Fibroblast of skin of right quadriceps (primary cell): Measurements from ENCODE around the gene DTNA.

Experiments used
- DNase-seq: peaks from one replicate; pipeline ENCODE4 v3.0.0-alpha.2; 2013

Gene DTNA

DNA sequence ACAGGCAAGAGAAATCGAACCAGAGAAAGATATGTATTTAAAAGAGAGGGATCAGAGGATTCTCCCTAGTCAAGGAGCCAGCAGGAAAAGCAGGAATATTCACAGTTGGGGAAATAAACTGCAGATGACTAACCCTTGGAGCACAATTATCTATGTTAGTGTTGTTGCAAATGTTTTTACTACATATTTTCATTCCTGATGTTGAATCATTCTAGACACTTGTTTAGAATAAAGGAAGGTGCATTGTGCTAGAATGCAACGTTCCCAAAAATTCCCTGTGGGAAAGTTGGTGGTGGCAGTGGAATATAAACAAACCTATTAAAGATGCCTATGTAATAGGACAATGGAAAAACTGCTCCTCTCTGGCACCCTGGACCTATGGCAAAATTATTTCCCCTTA is 63.3 kb downstream of the DTNA start:
- peak; percentile 43 for DNase-seq

DNA sequence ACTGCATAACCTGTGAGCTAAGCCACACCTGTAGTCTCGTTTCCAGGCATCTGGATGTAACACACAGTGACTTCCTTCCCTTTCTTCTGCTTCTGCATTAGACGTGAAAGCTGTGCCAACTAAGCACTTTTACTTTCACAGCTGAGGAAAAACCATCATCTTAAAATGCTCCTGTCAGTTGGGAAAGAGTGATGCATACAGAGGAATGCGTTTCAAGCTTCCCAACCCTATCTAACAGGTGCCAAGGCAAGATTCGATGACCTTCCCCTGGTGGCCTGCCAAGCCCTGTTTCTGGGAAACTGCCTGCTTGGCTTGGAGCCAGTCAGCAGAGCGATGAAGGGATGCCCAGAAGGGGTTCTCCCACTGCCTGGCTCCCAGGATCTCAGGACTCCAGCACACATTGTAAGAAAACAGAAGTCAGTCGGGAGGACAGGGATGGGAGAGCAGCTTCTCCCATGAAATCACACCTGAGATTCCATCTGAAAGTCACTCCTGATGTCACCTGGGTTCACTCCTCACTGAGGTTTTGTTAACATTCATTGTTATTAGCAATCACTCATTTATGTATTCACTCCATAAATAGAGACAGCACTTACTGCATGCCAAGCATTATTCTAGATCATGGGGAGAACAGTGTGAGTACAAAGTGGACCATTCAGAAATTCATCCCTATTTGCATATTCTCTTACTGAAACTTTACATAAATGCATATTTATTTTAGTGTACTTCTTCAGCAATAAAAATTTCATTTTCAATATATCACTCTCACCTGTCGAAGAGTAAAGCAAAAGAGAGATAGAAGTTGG is 64.1 kb downstream of the DTNA start:
- DNase-seq = peak; percentile 35

DNA sequence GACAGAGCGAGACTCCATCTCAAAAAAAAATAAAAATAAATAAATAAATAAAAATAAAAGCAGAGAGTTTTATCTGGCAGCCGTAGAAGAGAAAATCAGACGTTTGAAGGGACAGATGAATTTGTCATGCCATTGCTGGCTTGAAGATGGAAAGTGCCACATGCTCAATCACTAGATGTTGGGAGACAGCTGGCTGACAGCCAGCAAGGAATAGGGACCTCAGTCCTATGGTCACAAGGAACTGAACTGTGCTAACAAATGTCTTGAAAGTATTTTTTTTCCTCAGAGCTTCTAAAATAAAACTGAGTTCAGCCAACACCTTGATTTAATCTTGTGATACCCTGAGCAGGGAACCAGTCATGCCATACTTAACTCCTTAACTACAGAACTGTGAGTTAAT is 65.4 kb downstream of the DTNA start:
- no peak for DNase-seq

DNA sequence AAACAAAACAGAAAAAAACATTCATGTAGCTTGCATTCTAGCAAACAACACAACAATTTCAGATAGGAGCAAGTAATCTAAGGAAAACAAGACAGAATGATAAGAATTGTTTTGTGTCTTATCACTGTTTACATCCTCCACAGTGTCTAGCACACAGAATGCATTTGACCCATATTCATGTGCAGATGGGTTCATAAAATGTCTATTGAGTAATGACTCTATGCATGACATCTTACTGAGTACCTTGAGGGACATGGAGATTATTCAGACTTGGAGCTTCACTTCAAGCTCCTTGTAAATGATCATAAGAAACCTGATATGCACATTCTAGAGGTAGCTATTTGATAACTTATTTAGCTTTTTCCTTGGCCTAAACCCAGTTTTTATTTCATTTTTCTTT is 69.0 kb downstream of the DTNA start:
- no peak for DNase-seq

DNA sequence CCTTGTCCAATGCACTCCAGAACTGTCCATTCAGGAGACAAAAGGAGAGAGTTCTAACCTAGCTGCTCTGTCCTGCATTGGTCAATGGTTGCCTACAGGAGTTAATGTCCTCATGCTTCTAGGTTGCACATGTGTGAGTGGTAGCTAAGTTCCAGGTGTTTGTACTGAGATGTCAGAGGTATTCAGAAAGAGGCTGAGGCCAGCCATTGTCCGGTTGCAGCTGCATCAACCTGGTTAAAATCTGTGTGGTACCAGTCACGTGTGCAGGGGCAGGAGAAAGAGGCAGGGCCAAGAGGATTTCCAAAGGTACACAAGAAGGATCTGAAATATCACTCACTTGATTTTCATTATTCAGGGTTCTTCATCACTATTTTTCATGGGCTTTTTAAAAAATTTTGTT is 70.8 kb downstream of the DTNA start:
- no peak for DNase-seq

DNA sequence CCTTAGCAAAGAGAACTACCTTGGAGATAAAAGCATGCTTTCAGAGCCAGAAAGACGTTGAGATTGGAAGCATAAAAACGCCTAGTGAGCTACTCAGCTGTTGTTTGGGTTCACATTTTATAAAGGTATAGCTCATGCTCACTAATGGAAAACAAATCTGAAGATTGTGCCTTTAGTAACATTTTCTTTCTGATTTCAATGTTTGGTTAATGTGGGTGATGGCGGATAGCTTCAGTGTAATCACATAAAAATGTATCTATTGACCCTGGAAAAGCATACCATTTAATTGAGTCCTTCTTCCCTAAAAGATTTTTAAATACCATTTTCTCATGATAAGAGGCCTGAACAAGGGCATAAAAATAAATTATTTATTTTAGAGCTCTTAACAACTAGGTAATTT is 73.4 kb downstream of the DTNA start:
- peak; percentile 29 for DNase-seq

DNA sequence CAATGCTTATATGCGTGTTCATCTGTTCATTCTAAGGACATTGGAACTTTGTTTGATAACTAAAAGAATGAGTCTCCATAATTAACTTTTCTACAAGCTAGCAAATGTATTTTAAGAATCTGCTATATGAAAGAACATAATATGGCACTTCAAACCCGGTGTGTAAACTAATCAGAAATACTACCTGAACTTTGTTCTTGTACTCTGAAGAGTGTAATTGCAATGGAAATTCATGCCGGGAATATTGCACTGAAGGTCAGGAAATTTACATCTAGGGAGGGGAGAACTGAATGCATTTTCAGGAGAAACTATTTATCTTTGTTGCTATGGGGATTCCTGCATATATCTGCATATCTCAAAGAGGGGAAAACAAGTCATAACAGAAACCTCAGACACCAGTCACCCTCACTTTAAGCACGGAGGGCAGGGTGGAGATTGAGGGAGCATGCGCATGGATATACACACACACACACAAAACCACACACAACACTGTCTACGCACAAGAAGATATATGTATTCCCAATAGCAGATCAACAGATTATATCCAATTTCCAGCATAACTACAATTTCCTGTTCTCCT is 76.2 kb downstream of the DTNA start:
- no peak for DNase-seq

DNA sequence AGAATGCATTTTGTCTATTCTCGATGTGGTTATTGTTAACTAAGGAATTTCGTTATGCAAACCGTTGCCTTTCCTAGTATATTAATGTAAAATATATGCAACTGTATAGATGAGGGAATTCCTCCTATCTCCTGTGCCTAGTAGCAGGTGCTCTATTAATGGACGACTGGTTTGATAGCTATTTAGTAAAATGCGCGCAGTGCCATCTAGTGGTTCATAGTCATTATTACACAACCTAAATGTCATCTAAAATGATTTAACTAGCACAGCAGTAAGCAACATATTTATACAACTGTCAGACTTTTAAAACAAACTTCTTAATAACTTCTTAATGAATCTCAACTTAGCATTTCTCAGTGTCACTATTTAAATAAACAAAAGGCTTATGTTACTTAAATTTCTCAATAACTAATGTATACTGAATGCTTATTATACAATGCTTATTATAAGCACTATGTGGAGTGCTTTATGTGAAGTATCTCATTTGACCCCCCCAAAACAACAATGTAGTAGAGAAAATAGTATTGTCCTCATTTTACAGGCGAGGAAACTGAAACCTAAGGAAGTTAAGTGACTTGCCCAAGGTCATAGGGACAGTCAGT is 77.9 kb downstream of the DTNA start:
- peak; percentile 51 for DNase-seq

DNA sequence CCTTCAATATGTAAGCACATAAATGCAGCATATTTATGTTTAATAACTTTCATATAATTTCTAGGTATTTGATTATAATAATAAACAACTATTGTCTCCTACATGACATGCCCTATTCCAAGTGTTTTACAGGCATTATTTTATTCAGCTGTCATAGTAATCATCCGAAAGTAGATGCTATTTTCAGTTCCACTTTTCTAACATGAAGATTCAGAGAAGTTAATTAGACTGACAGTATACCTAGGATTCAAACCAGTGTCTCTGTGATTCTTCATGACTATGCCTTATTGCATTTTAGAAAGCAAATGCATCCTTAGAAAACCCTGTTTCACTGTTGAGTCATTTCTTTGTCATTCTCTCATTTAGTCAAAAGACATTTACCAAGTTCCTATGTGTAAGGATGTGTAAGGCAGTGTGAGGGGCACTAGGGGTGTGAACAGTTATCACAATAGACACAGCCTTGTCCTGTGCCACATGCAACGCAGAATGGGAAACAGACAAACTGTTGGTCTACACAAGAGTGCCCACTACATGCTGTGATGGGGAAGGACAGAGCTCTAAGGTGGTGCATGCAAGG is 79.8 kb downstream of the DTNA start:
- no peak for DNase-seq

DNA sequence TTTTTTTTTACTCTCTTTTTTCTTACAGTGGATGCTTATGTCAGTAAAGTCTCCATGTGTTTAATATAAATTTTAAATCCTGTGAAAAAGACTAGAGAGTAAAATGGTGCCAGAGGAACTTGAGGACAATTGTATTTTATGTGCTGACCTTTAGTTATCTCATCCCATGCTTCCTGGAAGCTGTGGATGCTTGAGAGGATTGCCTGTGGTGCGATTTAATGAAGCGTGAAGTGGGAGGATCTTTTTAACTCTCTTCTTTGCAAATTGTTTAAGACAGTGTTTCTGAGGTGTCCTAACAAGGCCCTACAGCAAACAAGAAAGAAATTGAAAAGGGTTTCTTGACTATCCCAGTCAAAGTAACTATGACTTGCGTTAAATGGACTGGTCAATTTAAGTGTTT is 84.2 kb downstream of the DTNA start:
- no peak for DNase-seq

DNA sequence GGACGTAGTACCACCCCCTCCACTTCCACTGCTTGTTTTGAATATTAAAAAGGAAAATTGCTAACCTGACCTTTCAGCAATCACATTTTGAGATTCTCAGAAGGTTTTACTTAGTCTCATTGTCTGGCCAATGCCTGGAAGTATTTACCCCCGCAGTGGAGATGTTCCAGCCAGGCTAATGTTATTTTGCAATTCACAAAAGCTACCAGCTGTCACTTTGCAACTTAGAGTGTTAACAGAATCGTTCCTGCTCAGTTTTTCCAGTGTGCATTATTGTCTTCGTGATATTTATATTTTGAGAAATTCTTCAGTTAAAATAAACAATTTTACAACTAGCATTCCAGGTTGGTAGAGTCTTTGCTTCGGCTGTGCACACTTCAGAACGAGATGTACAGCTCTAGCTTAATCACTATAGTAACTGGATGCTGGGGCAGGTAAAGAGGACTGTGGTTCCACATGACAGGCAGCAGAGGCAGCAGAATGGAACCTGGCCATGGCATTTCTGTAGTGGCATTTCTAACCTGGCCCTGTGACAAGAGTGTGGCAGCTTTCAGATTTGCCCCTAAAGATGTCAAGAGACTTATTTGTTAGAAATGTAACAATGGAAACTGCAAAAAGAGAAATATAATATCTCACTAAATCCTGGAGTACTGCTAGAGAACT is 85.1 kb downstream of the DTNA start:
- no peak for DNase-seq

DNA sequence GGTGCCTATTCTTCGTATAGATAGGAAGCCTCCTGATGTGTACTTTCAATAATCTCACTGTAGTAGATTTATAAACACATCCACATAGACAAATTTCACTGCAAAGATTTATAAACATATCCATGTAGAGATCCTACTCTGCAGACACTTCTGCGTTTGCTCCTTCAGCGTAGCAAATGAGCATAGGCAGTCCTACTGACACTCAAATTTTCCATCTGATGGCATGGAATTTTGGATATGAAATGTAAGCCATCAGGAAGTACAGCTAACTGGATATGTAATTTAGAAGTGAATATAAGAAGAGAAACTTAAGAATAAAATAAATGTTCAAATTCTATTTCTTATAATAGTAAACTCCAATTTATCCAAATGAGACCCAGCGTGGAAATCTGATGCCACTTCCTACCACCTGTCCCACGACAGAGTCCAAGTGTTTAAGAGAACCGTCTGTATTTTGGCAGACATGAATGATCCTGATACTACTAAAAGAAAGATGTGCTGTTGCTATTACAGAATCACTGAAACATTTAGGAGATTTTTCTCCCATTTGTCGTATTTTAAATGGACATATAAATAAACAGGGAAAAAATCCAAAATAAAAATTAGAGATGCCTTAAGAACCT is 86.0 kb downstream of the DTNA start:
- DNase-seq = no peak

DNA sequence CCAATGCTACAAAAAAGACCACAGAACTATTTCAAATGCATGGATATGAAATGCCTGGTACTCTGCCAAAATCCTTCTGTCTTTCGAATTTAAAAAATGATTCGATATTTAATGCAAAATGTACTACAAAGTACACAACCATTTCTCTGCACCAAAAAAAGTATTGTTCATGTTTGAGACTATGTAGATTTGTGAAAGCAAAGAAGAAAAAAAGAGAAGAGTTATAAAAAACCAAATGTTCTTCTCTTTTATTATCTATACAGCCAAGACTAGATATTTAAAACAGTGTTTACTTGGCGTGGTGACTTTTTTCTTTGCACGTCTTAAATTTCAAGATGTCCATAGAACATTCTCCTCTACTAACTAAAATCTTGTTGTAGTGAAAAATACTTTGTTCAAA is 89.2 kb downstream of the DTNA start:
- DNase-seq = no peak

DNA sequence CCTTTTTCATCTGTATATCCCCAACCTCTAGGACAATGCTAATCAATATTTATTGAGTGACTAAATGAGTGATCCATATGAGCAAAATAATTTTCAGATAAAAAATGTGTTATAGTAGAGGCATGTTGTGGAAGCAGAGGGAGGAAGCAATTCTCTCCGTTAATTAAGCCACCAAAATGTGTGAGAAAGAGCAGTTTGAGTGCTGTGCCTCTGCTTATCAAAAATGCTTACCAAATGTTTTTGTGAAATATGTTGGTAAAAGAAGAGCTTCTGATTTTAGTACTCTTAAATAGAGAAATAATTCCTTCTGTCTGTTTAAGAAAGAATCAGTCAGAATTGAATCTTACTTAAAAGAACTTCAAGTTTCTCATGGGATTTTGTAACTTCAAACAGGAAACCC is 90.3 kb downstream of the DTNA start:
- DNase-seq = no peak

DNA sequence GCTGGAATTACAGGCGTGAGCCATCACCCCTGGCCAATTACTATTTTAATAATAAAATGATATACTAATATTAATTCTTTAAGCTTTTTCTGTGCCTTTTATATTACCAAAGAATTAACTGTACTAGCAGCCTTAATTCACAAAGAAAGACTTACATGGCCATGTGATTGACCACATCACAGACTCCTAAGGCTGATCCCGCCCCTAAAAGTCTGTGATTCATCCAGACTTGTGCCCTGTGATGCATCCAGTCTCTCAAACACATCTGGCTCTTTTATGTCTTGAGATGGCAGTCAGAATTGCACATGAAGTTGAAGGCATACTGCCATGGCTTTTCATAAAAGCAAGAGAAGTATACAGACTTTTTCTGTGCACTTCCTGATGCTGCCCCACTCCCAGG is 91.7 kb downstream of the DTNA start:
- DNase-seq = peak; percentile 62

DNA sequence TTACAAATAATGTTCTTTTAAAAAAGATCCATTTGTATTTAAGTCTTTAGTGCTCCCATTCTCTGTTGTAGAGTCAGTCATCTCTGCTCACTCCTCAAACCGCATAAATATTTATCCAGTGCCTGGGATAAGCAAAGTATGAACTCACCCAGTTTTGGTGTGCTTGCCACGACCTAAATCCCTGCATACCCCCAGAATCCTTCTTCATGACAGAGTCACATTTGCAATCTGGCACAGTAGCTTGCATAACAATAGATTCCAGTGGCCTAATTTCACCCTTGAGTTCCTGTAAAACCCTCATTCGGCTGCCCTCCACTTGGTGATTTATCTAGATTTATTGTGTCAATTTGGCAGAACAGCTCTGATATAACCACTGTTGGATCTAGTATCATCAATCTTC is 92.9 kb downstream of the DTNA start:
- DNase-seq = peak; percentile 3

DNA sequence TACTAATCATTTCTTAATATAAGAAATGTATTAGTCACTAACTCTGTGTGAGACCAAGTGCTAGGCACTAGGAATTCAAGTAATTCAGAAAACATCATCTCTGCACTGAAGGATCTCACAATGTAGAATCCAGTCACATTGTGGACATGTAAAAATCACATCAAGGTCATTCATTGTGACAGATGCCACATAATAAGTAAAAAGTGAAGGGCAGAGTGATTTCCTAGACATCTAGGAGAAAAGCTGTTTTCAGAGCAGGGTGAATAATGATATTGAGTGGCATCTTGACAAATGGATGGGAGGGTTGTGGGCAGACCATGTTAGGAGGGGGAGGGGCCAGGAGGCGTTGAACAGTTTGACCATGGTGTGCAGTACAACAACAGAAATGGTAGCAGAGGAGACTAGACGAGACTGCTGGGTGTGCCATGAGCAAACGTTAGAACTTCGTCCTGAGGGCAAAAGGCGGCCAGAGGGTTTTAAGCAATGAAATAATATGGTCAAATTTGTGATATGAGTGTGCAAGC is 93.8 kb downstream of the DTNA start:
- DNase-seq = no peak

DNA sequence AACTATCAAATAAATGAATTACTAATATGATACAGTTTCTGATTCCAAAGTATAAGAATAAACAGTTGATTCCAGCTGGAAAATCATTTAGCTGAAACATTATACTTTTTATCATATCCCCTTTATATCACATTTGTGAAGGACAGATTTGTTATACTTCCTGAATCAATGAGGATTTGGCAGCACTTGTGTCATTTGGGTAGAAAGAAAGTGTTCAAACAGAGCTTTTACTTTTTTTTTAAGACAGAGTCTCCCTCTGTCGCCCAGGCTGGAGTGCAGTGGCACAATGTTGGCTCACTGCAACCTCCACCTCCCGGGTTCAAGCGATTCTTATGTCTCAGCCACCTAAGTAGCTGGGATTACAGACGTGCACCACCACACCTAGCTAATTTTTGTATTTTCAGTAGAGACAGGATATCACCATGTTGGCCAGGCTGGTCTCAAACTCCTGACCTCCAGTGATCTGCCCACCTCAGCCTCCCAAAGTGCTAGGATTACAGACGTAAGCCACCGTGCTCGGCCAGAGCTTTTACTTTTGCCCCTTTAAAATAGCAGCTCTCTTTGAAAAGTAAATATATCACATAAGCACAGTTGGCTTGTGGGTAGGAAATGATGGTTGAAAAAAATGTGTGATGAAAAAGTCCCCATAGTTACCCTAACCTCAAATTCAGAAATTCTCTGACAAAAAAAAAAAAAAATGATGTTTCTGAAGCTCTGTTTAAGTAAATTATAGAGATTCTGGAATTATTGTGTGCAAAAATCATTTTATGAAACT is 95.2 kb downstream of the DTNA start:
- no peak for DNase-seq

DNA sequence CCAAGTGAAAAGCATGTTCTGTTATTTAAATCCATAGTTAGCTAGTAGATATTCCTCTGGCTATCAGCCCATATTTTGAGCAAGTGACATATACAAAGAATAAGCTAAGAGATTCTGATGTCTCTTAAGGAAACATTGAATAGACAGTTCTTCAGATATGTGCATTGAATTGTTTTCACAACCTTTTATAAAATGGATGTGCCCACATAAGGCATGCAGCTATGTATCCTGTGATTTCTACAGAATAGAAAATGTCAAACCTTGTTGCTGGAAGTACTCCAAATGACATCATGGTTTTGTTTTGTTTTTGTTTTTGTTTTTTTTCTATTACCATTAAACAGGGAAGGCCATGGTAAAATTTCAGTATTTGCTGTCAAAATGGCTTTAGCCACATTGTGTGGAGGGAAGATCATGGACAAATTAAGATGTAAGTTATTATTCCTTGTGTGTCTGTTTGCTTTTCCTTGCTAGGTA is 95.8 kb downstream of the DTNA start:
- no peak for DNase-seq

DNA sequence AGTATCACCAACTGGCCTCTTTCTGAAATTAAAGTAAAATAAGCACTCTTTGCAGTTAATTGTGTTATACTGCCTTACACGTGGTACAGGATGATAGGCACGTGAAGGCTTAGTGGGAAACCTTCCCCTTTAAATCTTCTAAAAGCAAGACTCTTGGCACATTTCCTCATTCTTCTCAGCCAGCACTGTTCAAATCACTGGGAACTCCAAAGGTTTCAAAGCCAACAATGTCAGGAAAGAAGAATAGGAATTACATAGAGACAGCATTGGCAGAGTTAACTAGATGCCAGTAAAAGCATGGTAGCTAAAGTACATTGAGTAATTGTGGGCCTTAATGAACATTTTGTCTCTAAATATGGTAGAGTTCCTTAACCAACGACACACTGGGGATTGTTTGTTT is 96.4 kb downstream of the DTNA start:
- no peak for DNase-seq

DNA sequence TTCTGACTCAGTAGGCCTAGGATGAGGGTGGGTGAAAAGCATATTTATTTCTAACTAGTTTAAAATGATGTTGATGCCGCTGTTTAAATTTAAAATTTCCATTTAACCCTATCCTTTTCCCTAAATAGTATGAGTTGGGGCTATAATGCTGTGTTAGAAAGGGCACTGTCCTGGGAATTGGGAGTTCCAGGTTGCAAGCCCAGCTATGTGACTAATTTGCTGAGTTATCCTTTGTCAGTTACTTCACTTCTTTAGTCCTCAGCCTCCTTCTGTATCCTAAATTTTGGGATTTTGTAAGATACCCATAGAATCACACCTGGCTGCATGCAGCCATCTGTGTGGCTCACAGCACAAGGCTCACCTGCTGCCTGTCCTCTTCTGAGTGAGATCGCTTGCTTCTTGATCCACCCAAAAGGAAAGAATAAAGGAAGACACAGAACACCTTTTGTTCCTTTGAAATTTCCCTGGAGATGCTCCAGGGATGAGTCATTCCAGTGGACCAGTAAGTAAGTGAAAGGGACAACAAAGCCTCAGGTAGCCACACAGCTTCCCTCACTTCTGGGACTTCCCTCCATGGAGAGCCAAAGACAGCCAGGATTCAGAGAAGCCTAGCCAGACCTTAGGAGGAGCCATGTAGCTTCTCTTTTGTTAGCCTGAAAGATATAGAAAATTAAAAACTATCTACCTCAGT is 97.2 kb downstream of the DTNA start:
- no peak for DNase-seq
